ENCODE data around the gene ZNF135.

Gene ZNF135

GRCh38 chr19:58047672-58048071, 11.4 kb upstream of the ZNF135 start:
- no peak for DNase-seq

GRCh38 chr19:58052256-58052655, 6.8 kb upstream of the ZNF135 start:
- no peak for DNase-seq

GRCh38 chr19:58053480-58054156, 5.5 kb upstream of the ZNF135 start:
- DNase-seq, result no peak

GRCh38 chr19:58054901-58055874, 3.9 kb upstream of the ZNF135 start:
- no peak for DNase-seq

GRCh38 chr19:58056261-58056660, 2.8 kb upstream of the ZNF135 start:
- no peak for DNase-seq

- DNase-seq, result no peak
These were observed 2.2 kb upstream of the ZNF135 start for GRCh38 chr19:58056861-58057260.

GRCh38 chr19:58058467-58058866, 615 bp upstream of the ZNF135 start:
- no peak for DNase-seq

- DNase-seq, result no peak
These were observed 593 bp downstream of the ZNF135 start for GRCh38 chr19:58059671-58060078.

- DNase-seq, result no peak
These were observed 1.1 kb downstream of the ZNF135 start for GRCh38 chr19:58060231-58060630.

- DNase-seq, result no peak
These were observed 4.6 kb downstream of the ZNF135 start for GRCh38 chr19:58063712-58064111.

GRCh38 chr19:58067240-58067912, 8.3 kb downstream of the ZNF135 start:
- DNase-seq, result no peak

GRCh38 chr19:58079792-58080191, 20.7 kb downstream of the ZNF135 start:
- DNase-seq, result no peak

- DNase-seq, result no peak
These were observed 23.9 kb downstream of the ZNF135 start for GRCh38 chr19:58083021-58083420.

- no peak for DNase-seq
These were observed 25.7 kb downstream of the ZNF135 start for GRCh38 chr19:58084596-58085347.

- DNase-seq, result no peak
These were observed 26.3 kb downstream of the ZNF135 start for GRCh38 chr19:58085348-58085875.

GRCh38 chr19:58086825-58087710, 28.0 kb downstream of the ZNF135 start:
- DNase-seq, result no peak

- DNase-seq, result no peak
These were observed 29.5 kb downstream of the ZNF135 start for GRCh38 chr19:58088521-58089052.

GRCh38 chr19:58089846-58090245, 30.8 kb downstream of the ZNF135 start:
- no peak for DNase-seq

GRCh38 chr19:58091251-58091995, 32.3 kb downstream of the ZNF135 start:
- DNase-seq, result no peak

- no peak for DNase-seq
These were observed 34.0 kb downstream of the ZNF135 start for GRCh38 chr19:58093071-58093470.
